NOMO-1 (cell line): ENCODE measurements around the gene SRP68.
"Not testable (repeated sequence)": the region's sequence is repeated elsewhere in the genome, so short reads cannot be mapped to it uniquely, and the experiment has no call there.

ENCODE experiments used
- DNase-seq, 2 experiments: peaks; one replicate each; lab custom pipeline; 2025; ENCODE audit not compliant: unreplicated experiment in 2 of 2; lab: John Stamatoyannopoulos, UW

Gene SRP68

GRCh38 chr17:76090517-76091129 is 18.3 kb upstream of the SRP68 start:
- DNase-seq = no peak

GRCh38 chr17:76089680-76090516 is 17.6 kb upstream of the SRP68 start:
- DNase-seq = no peak

- no peak for DNase-seq
Observed at GRCh38 chr17:76088868-76089576, 16.7 kb upstream of the SRP68 start.

DNA sequence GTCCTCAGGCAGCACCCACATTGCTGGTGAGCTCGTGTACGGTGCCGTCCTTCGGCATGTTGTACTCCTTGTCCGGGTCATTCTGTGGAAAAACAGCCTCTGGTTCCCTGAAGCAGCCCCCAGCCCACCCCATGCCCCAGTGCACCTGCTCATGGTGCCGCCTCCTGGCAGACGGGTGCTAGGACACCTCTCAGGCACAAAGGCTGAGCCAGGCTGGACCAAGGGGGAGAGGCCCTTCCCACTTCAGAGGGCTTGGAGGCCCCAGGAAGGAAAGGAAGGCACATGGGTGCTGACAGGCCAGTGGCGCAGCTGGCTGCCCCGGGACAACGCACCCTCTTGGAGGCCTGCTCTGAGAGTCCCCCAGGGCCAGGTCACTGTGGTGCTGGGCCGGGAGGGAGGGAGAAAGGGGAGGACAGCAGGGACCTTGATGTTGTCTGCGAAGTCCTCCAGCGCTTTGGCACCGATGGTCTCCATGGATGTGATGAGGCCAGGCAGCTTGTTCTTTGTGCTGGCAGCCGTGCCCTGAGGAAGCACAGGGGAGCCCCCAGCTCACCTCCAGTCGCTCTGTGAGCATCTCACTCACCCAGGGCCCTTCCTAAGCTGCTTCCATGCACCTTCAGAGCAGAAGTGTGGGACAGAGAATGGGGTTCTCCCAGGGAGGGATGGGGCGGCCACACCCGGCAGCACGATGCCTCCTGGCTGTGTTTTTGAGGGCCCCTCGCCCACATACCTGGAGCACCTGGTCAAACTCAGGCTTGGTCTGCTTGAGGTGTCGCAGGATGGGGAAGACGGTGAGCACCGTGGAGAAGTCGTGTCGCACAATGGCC is 15.9 kb upstream of the SRP68 start:
- DNase-seq = no peak

DNA sequence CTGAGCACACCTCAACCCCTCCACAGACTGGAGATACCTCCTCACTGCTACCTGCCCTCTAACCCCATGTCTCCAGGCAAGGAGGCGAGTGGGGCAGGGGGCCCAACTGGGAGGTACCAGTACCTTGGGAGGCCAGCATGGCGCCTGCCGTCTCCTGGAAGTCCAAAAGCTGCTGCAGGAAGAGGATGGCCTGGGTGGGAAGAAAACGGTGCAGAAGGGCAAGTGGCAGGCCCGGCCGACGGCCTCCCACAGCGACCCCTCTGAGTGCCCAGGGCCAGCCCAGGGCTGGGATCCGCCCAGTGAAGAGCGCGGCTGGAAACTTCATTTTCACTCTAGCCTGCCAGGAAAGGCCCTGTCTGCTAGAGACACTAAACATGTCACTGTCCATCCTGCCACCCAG is 15.2 kb upstream of the SRP68 start:
- DNase-seq = no peak

GRCh38 chr17:76086384-76086783 is 14.1 kb upstream of the SRP68 start:
- DNase-seq = no peak

GRCh38 chr17:76085731-76086366 is 13.5 kb upstream of the SRP68 start:
- DNase-seq = no peak

DNA sequence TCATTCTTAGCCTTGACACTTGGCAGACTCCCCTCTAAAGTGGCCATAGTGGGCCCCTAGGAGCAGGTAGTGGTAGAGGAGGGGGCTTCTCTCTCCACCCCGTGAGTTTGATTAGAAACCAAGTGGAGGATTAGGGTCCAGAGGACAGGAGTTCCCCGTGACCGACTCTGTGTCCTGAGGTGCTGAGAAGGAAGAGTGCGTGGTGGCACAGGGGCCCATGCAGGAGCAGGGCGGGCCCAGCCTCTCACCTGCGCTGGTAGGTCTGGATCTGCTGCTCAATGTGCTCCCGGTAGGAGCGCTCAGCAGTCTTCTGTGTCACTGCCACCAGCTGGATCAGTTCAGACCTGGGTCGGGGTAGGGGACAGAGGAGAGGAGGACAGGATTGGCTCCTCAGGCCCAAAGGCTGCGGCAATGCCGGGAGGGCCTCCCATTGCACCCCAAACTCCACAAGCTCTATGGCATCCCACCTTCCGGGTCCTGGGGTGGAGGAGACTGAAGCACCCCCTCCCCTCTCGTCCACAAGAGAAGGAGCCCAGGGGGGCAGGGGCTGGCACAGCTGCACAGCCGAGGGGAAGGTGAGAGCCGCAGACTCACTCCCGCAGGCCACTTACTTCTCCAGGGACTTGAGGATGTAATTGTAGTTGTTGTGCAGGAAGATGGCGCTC is 12.9 kb upstream of the SRP68 start:
- no peak for DNase-seq

DNA sequence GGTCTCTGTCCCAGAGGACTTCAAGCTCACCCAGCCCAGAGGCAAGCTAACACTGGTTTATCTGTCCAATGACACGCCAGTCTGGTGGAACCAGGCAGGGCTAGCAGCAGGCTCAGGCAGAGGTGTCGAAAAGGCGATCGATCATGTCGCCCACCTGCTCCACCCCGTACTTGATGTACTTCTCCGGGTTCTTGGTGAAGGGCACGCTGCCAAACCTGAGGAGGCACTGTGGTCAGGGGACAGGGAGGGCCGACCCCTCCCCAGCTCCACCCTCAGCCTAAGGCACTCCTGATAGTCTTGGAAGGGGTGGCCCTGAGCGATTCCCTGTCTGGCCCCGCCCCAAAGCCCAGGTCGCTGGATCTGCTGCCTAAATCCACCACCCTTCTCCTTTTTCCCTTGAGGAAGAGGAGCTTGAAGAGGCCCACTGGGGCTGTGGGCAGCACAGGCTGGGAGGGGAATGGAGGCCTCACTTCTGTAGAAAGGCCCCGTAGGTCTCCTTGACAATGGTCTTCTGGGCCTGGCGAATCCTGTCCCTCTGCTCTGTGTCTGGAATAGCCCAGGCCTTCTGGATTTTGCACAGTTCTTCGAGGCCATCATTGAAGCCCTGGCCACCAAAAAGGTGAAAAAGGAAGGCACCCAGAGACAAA is 11.3 kb upstream of the SRP68 start:
- DNase-seq = no peak

DNA sequence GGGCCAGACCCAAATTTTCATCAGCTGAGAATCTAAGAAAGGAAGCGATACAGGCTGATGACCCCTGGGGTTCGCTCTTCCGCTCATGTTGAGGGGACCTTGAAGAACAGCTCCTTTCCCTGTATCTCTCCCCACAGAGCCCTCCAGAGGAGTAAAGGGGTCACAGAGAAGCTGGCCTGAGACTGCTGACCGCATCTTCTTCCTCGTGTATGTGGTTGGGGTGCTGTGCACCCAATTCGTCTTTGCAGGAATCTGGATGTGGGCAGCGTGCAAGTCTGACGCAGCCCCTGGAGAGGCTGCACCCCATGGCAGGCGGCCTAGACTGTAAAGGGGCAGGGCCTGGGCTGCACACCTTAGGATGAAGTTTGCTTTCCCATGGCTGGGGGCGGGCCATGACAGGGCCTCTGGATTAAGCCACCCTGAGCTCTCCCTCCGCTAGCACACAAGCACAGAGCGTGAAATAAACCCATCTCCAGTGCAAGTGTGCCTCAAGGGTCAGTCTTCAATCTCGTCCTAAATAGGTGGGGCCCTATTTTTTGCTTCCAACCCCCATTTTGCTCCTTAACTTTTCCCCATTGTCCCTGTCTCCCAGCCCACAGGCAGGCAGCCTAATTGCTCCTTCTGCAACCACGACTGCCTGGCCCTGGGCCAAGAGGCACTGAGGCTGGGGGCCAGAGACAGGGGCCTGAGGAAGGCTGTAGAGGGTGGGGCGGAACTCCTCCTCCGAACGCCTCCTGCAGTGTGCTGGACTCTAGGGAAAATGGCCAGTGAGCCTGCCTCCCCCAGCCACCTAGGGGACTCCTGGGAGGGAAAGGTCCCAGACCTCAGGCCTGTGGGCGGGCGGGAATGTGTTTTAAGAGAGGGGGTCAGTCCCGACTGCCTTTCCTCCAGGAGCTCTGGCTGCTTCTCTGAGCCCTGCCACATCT is 10.3 kb upstream of the SRP68 start:
- no peak for DNase-seq

- DNase-seq = no peak
Observed at GRCh38 chr17:76081295-76082210, 9.2 kb upstream of the SRP68 start.

DNA sequence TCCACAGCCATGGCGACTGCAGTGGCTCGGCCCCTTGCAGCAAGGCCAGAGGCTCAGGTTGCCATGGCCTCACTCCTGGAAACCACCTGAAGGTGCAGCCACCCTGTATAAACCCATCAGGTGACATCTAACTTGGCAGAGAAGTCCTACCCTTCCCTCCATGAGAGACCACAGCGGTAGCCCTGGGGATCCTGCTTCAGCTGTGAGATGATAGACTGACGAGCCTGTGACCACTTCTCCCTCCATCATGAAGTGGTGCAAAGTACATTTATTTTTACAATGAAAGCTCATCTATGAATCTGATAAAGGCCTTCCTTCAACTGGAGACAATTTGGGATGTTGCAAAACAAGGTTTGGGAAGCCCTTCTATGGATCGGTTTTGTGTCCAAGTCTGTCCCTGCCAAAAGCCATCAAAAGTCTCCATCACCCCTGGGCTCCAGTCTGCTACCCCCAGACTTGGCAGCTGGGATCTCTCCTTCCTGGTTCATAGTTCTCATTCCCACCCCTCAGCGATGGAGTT is 8.5 kb upstream of the SRP68 start:
- no peak for DNase-seq

GRCh38 chr17:76079956-76080767 is 7.8 kb upstream of the SRP68 start:
- DNase-seq = no peak

DNA sequence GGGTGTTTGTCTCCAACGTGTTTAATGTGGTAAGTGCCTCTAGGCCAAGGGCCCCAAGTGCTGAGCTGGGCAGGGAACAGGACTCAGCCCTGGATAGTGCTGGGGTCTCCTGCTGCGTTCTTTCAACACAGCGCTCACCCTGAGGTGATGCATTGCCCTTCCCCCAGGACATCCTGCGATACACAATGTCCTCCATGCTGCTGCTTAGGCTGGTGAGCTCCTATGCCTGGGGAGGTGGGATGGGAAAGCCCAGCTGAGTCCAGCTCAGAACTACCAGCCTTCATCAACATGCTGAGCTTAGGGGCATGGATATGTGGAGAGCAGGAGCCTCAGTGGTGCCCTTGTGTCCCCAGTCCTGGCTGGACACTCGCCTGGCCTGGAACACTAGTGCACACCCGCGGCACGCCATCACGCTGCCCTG is 7.2 kb upstream of the SRP68 start:
- no peak for DNase-seq

- DNase-seq = no peak
Observed at GRCh38 chr17:76078860-76079534, 6.7 kb upstream of the SRP68 start, which contains the start of gene ZACN. TSS of gene ZACN (plus strand) at chr17:76079182. CDS start at chr17:76079265, 83 bp downstream.

DNA sequence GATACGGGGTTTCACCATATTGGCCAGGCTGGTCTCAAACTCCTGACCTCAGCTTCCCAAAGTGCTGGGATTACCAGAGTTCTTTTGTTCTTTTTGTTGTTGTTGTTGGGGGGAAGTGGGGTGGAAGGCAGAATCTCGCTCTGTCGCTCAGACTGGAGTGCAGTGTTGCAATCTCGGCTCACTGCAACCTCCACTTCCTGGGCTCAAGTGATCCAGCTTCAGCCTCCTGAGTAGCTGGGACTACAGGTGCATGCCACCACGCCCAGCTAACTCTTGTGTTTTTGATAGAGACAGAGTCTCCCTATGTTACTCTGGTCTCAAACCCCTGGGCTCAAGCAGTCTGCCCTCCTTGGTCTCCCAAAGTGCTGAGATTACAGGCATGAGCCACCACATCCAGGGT is 6.1 kb upstream of the SRP68 start:
- DNase-seq = not testable (repeated sequence)
